Trophoblast cell (in vitro differentiated cells and primary cell): Measurements from ENCODE around the gene SIPA1L3.

Experiments used
- DNase-seq, 2 donors: peaks; one replicate each; pipeline ENCODE4 v3.0.0-alpha.2; 2016
- H2AFZ ChIP-seq: 2 replicates; pipeline ENCODE4 v1.6.1; 2013; ENCODE audit warnings: low read length, moderate library complexity, mild to moderate bottlenecking; ENCODE audit not compliant: insufficient read depth, poor library complexity
- H2AK5ac ChIP-seq: 2 replicates; pipeline ENCODE4 v1.6.1; 2013; ENCODE audit warnings: mild to moderate bottlenecking, low read length
- H2BK120ac ChIP-seq: 2 replicates; pipeline ENCODE4 v1.6.1; 2013; ENCODE audit warnings: low read length, mild to moderate bottlenecking, moderate library complexity; ENCODE audit not compliant: insufficient read depth, poor library complexity
- H2BK12ac ChIP-seq: 2 replicates; pipeline ENCODE4 v1.6.1; 2013; ENCODE audit warnings: mild to moderate bottlenecking, low read length, moderate library complexity
- H2BK5ac ChIP-seq: 2 replicates; pipeline ENCODE4 v1.6.1; 2013; ENCODE audit warnings: low read length, low read depth, moderate library complexity, mild to moderate bottlenecking; ENCODE audit not compliant: poor library complexity
- H3K14ac ChIP-seq: 2 replicates; pipeline ENCODE4 v1.6.1; 2013; ENCODE audit warnings: mild to moderate bottlenecking, low read length
- H3K18ac ChIP-seq: 2 replicates; pipeline ENCODE4 v1.6.1; 2013; ENCODE audit warnings: mild to moderate bottlenecking, low read length
- H3K23ac ChIP-seq: 2 replicates; pipeline ENCODE4 v1.6.1; 2013; ENCODE audit warnings: low read length
- H3K27ac ChIP-seq: 2 replicates; pipeline ENCODE4 v1.5.1; 2013; ENCODE audit warnings: low read depth, mild to moderate bottlenecking, inconsistent platforms, low read length, moderate library complexity
- H3K27me3 ChIP-seq: 2 replicates; pipeline ENCODE4 v1.6.1; 2013; ENCODE audit warnings: inconsistent platforms, mild to moderate bottlenecking, low read length, moderate library complexity; ENCODE audit not compliant: insufficient read depth
- H3K36me3 ChIP-seq, 2 experiments: 1 replicate in 1 of 2; 2 replicates in 1 of 2; pipeline ENCODE4 v1.6.1; 2013; ENCODE audit warnings: low read length in 2 of 2, mild to moderate bottlenecking in 2 of 2, moderate library complexity in 1 of 2; ENCODE audit not compliant: insufficient read depth in 2 of 2, control insufficient read depth in 1 of 2
- H3K4ac ChIP-seq: 2 replicates; pipeline ENCODE4 v1.6.1; 2013; ENCODE audit warnings: low read depth, mild to moderate bottlenecking, low read length, moderate library complexity
- H3K4me1 ChIP-seq, 2 experiments: 1 replicate in 1 of 2; 2 replicates in 1 of 2; pipeline ENCODE4 v1.6.1; 2013; ENCODE audit warnings: low read length in 2 of 2, mild to moderate bottlenecking in 2 of 2, moderate library complexity in 1 of 2; ENCODE audit not compliant: insufficient read depth in 2 of 2, control insufficient read depth in 1 of 2
- H3K4me2 ChIP-seq: 2 replicates; pipeline ENCODE4 v1.6.1; 2013; ENCODE audit warnings: inconsistent platforms, mild to moderate bottlenecking, low read length, moderate library complexity
- H3K4me3 ChIP-seq: 2 replicates; pipeline ENCODE4 v1.5.1; 2013; ENCODE audit warnings: mild to moderate bottlenecking, low read depth, low read length, inconsistent platforms
- H3K79me1 ChIP-seq: one replicate; pipeline ENCODE4 v1.6.1; 2013; ENCODE audit warnings: low read length
- H3K79me2 ChIP-seq: 2 replicates; pipeline ENCODE4 v1.6.1; 2013; ENCODE audit warnings: low read length, mild to moderate bottlenecking; ENCODE audit not compliant: control insufficient read depth, insufficient read depth, poor library complexity
- H3K9ac ChIP-seq: 2 replicates; pipeline ENCODE4 v1.6.1; 2013; ENCODE audit warnings: mild to moderate bottlenecking, low read length
- H3K9me3 ChIP-seq: 2 replicates; pipeline ENCODE4 v1.6.1; 2013; ENCODE audit warnings: low read depth, mild to moderate bottlenecking, control low read depth, inconsistent platforms, low read length; ENCODE audit not compliant: insufficient read depth
- H4K12ac ChIP-seq: 2 replicates; pipeline ENCODE4 v1.6.1; 2013; ENCODE audit warnings: low read depth, mild to moderate bottlenecking, low read length, moderate library complexity
- H4K8ac ChIP-seq: 2 replicates; pipeline ENCODE4 v1.6.1; 2013; ENCODE audit warnings: low read depth, mild to moderate bottlenecking, low read length, moderate library complexity
- H4K91ac ChIP-seq: one replicate; pipeline ENCODE4 v1.6.1; 2013; ENCODE audit warnings: low read depth, mild to moderate bottlenecking, low read length, moderate library complexity
- WGBS: extraction: QIAGEN DNeasy Blood & Tissue Kit; methylation state at CpG from one replicate; pipeline ENCODE4 v1.1.7; 2013; ENCODE audit warnings: missing lambda C conversion rate; ENCODE audit not compliant: insufficient read length, insufficient coverage; ENCODE audit errors: extremely low coverage; 5-methylcytosine and 5-hydroxymethylcytosine counted together

SIPA1L3 gene

GRCh38 chr19:38100589-38100988, 193.6 kb downstream of the SIPA1L3 start:
- no peak for DNase-seq
- H3K36me3 ChIP-seq = peaks cover 16 to 21% of the 10 kb centered on the region in 2 experiments
- H2AK5ac ChIP-seq = no peak overlapping the region
- no peak overlapping the region for H4K8ac ChIP-seq
- no peak overlapping the region for H3K18ac ChIP-seq
- H4K12ac ChIP-seq = no peak overlapping the region
- no peak overlapping the region for H2BK120ac ChIP-seq
- H3K79me2 ChIP-seq = no peaks in the 10 kb centered on the region
- no peak overlapping the region for H3K14ac ChIP-seq
- H3K27ac ChIP-seq = no peak overlapping the region
- H2BK5ac ChIP-seq = no peak overlapping the region
- no peaks in the 10 kb centered on the region for H3K27me3 ChIP-seq
- no peak overlapping the region for H3K9ac ChIP-seq
- H3K9me3 ChIP-seq = peaks cover 8% of the 10 kb centered on the region
- no peak overlapping the region for H4K91ac ChIP-seq
- no peaks in the 10 kb centered on the region for H3K4me1 ChIP-seq
- no CpG with 5 or more reads among the region's 8 CpGs for WGBS
- H3K4ac ChIP-seq = no peak overlapping the region
- H2BK12ac ChIP-seq = no peak overlapping the region
- no peak overlapping the region for H2AFZ ChIP-seq
- H3K4me3 ChIP-seq = no peak overlapping the region
- no peak overlapping the region for H3K4me2 ChIP-seq
- no peak overlapping the region for H3K23ac ChIP-seq
- no peaks in the 10 kb centered on the region for H3K79me1 ChIP-seq

GRCh38 chr19:38101723-38102122, 194.7 kb downstream of the SIPA1L3 start:
- H2BK5ac ChIP-seq = no peak overlapping the region
- H3K4me2 ChIP-seq = no peak overlapping the region
- H2BK12ac ChIP-seq = no peak overlapping the region
- H2AFZ ChIP-seq = no peak overlapping the region
- H3K27me3 ChIP-seq = no peaks in the 10 kb centered on the region
- no peak overlapping the region for H4K91ac ChIP-seq
- no peak overlapping the region for H3K9ac ChIP-seq
- H3K79me1 ChIP-seq = no peaks in the 10 kb centered on the region
- no peak overlapping the region for H3K18ac ChIP-seq
- peaks cover 22 to 26% of the 10 kb centered on the region in 2 experiments for H3K36me3 ChIP-seq
- H3K4me3 ChIP-seq = no peak overlapping the region
- no peak overlapping the region for H3K23ac ChIP-seq
- H4K8ac ChIP-seq = no peak overlapping the region
- H2BK120ac ChIP-seq = no peak overlapping the region
- no peak overlapping the region for H4K12ac ChIP-seq
- WGBS = no CpG with 5 or more reads among the region's 10 CpGs
- no peak overlapping the region for H2AK5ac ChIP-seq
- peaks cover 8% of the 10 kb centered on the region for H3K9me3 ChIP-seq
- no peak overlapping the region for H3K14ac ChIP-seq
- H3K4me1 ChIP-seq = no peaks in the 10 kb centered on the region
- DNase-seq = peak; percentile 18 to 40
- no peak overlapping the region for H3K4ac ChIP-seq
- no peak overlapping the region for H3K27ac ChIP-seq
- H3K79me2 ChIP-seq = no peaks in the 10 kb centered on the region

GRCh38 chr19:38105574-38105973, 198.6 kb downstream of the SIPA1L3 start:
- no peak for DNase-seq
- Histone ChIP-seq H3K9me3 (peaks cover 6% of the 10 kb centered on the region), H4K91ac (no peak overlapping the region), H3K36me3 (peaks cover 24 to 26% of the 10 kb centered on the region in 2 experiments), H2AK5ac (no peak overlapping the region), H2BK12ac (no peak overlapping the region), H3K27me3 (no peaks in the 10 kb centered on the region), H3K14ac (no peak overlapping the region), H3K18ac (no peak overlapping the region), H3K27ac (no peak overlapping the region), H3K4ac (no peak overlapping the region), H3K79me2 (no peaks in the 10 kb centered on the region), H2AFZ (no peak overlapping the region), H3K4me1 (no peaks in the 10 kb centered on the region), H3K4me3 (no peak overlapping the region), H2BK5ac (no peak overlapping the region), H3K9ac (no peak overlapping the region), H3K4me2 (no peak overlapping the region), H2BK120ac (no peak overlapping the region), H4K12ac (no peak overlapping the region), H4K8ac (no peak overlapping the region), H3K79me1 (no peaks in the 10 kb centered on the region), H3K23ac (no peak overlapping the region)
- no CpG with 5 or more reads among the region's 4 CpGs for WGBS

GRCh38 chr19:38107129-38107528, 200.1 kb downstream of the SIPA1L3 start:
- no peak overlapping the region for H3K18ac ChIP-seq
- H2AK5ac ChIP-seq = no peak overlapping the region
- H3K4me3 ChIP-seq = no peak overlapping the region
- no peaks in the 10 kb centered on the region for H3K79me2 ChIP-seq
- no peaks in the 10 kb centered on the region for H3K79me1 ChIP-seq
- H2BK12ac ChIP-seq = no peak overlapping the region
- H2AFZ ChIP-seq = no peak overlapping the region
- peaks cover 10% of the 10 kb centered on the region for H3K9me3 ChIP-seq
- no peak overlapping the region for H3K4ac ChIP-seq
- WGBS = no CpG with 5 or more reads among the region's 4 CpGs
- H2BK120ac ChIP-seq = no peak overlapping the region
- H4K8ac ChIP-seq = no peak overlapping the region
- H3K4me1 ChIP-seq = no peaks in the 10 kb centered on the region
- no peak overlapping the region for H3K4me2 ChIP-seq
- DNase-seq = no peak
- H4K91ac ChIP-seq = no peak overlapping the region
- H3K14ac ChIP-seq = no peak overlapping the region
- no peak overlapping the region for H2BK5ac ChIP-seq
- H3K23ac ChIP-seq = no peak overlapping the region
- no peak overlapping the region for H3K27ac ChIP-seq
- H4K12ac ChIP-seq = no peak overlapping the region
- no peak overlapping the region for H3K9ac ChIP-seq
- no peaks in the 10 kb centered on the region for H3K27me3 ChIP-seq
- H3K36me3 ChIP-seq = peaks cover 20 to 26% of the 10 kb centered on the region in 2 experiments
